ENCODE data around the gene STRIT1. TPM values are rescaled to one million over a fixed set of nuclear protein-coding genes. Genes with fewer than 3 reads are reported as not detected.

Gene STRIT1
- total RNA-seq: not detected in 2 replicates

- intact Hi-C loops (cut with micrococcal nuclease): no loop called here
Measured at GRCh38 chr3:155293516-155293915, at the start of gene STRIT1. Gene STRIT1, minus strand, starts transcription at chr3:155293683.

DNA sequence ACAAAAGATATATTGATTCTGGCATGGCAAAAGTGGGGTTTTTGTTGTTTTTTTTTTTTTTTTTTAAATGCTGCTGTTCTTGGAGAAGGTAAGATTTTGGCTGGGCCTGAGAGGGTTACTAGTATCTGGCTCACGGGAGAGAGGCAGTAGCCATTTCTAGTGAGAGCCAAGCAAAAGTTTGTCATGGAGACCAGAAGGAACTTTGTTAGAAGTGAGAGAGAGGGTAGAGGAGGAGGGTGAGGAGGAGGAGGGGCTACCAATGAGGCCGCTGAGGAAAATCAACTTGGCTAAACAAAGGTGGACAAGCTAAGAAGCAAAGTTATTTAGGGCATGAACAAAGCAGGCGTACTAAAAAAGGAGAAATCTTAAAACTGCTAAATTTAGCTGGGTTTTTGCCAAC lies 48.9 kb upstream of the STRIT1 start:
- intact Hi-C loops (cut with micrococcal nuclease): no loop called here

DNA sequence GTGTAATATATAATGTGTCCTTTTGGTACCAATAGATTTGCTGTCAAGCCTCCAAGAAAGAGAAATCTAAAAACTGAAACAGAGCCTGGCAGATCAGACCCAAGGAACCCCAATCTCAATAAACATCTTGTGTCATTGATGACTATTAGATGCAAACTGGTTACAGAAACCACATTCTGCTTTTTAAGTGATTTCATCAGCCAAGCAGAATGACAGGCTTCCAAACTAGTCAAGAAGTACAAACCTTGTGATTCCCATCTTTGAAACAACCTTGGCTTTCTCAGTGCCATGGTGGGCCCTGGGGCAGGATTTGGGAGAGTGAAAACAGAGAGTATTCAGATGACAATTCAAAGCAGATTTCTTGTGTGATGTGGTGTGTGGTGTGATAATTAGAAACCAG lies 45.6 kb upstream of the STRIT1 start:
- intact Hi-C loops (cut with micrococcal nuclease): no loop called here

- intact Hi-C loops (cut with micrococcal nuclease): no loop called here
Measured at GRCh38 chr3:155335724-155336354, 42.4 kb upstream of the STRIT1 start.

DNA sequence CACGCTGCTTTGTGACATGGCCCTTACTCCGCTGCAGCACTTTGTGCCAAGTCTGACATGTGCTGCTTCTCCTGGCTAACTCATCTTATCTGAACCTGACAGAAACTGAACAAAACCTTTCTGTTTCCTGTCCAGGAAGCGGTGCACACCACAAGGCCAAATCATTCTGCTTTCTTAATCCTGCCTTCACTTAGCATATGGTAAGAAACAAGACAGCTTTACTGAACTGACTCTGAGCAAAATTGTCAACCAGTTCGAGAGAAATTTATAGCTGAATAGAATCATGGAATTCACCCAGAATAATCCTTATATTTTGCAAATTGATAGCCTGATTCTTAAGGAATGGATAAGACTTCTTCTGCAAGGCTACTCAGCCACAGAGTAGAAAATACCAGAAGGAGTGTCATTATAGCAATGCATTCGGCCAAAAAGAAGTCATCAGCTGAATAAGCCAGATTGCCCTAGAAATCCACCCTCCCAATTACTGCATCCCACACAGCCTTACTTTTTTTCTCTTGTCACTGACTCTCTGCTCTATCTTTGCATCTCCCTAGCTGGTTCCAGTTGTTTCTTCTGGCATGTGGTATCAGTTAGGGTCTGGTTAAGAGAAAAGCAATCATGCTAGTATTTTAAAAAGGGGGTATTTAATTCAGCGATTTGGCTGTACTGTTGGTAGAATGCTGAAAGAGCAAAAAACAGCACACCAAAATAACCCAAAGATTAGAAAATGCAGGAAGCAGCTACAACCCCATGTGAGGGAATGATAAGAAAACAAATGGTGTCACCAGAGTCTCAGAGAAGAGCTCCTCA lies 41.6 kb upstream of the STRIT1 start:
- intact Hi-C loops (cut with micrococcal nuclease): no loop called here

DNA sequence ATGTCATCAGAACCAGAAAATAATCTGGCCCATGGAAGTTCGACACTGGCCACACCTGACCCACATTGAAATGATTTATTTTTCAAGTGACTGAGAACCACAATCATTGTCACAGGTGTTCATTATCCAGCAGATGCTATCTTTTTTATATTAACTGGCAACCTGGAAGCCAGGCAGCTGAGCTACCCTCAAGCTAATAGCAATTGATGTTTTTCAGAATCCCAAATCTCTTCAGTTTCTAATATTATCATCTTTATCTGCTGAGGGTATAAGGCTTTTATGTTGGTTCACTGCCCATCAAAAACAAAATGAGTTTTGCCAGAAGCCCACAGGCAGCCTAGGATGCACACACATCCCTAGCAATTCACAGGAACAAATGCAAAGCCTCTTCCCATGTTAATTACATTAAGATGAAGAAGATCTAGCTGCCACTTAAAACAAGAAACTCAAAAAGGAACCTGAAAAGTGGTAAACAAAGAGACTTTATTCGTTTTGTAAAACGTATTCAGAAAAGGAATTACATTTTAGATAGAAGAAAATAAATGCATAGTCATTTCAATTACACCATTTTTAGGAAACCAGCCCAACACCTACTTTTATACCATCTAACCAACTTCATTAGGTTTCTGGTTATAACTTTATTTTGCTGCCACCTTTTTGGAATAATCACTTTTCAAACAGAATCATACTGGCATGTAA lies 40.9 kb upstream of the STRIT1 start:
- intact Hi-C loops (cut with micrococcal nuclease): no loop called here

DNA sequence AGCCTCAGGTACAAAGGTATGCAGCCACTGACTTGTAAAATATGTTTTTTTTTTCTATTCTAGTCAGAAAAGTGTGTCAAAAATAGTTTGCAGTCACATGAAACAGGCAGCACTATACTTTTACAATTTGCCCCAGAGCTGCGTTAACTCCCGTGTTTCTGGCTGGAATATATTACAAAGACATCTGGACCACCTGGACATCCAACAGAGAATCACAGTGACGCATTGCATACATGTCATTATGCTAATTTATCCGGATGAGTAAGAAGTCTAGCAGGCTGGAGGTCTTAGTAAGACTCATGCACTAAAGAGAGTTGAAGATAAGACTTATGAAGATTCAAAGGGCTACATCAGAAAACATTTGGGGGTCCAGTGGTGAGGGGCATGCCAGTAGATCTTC lies 39.2 kb upstream of the STRIT1 start:
- intact Hi-C loops (cut with micrococcal nuclease): no loop called here

DNA sequence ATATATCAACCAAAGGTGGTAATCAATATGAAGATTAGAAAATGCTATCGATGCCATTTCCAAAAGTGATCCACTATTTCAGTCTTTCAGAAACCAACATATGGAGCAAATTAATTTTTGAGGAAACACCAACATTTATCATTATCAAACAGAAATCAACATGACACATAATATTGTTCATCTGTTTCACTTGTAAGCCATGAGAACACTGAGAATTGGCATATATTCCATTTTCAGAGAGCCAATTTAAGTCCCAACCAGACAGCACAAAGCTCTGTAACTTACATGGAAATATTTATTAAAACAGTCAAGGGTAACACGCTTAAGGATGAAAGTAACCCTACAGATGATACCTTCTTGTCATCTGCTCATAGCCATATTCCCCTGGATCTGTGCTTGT lies 37.6 kb upstream of the STRIT1 start:
- intact Hi-C loops (cut with micrococcal nuclease): no loop called here

DNA sequence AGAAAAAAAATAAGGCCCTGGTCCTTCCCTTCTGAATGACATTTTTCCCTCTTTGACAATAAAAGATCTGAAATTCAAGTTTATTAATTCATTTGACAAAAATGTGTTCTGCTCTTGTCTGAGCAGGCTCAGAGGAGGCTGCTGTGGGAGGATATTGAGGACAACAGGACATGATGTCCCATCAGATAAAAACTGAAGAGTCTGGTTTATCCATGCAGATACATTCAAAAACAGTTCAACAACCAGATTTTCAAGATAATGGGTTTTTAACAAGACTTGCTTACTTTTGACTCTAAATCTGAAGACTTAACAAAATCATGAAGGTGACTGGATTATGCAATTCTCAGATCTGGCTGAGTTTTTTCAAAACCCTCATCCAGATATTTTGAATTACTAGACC lies 36.9 kb upstream of the STRIT1 start:
- intact Hi-C loops (cut with micrococcal nuclease): no loop called here

GRCh38 chr3:155329513-155330048 lies 36.1 kb upstream of the STRIT1 start:
- intact Hi-C loops (cut with micrococcal nuclease): loop anchor here (10.0 kb wide), 1 partner anchor 425 kb away; no protein-coding TSS in a partner anchor

DNA sequence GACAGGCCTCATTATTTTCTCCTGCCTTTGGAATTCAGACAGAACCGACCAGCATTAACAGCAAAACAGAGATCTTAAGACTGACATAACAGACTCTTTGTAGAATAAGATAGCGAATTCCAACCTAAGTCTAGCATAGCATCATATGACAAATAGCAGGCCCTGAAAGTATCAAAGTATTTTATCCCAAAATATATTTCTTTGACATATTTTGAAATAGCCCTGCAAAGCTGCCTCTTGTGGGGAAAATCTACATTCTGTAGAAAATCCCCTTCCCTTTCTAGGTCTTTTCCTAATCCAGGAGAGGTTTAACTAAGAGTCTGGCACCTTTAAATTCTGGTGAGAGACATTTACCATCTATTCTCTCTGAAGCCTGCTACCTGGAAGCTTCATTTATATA lies 34.4 kb upstream of the STRIT1 start:
- intact Hi-C loops (cut with micrococcal nuclease): loop anchor here (10.0 kb wide), 1 partner anchor 423 kb away; no protein-coding TSS in a partner anchor

- intact Hi-C loops (cut with micrococcal nuclease): loop anchor here (10.0 kb wide), 1 partner anchor 423 kb away; no protein-coding TSS in a partner anchor
Measured at GRCh38 chr3:155327430-155327829, 33.9 kb upstream of the STRIT1 start.

GRCh38 chr3:155326901-155327300 lies 33.4 kb upstream of the STRIT1 start:
- intact Hi-C loops (cut with micrococcal nuclease): loop anchor here (10.0 kb wide), 1 partner anchor 422 kb away; no protein-coding TSS in a partner anchor

- intact Hi-C loops (cut with micrococcal nuclease): loop anchor here (10.0 kb wide), 1 partner anchor 421 kb away; no protein-coding TSS in a partner anchor
Measured at GRCh38 chr3:155326244-155326643, 32.8 kb upstream of the STRIT1 start.

DNA sequence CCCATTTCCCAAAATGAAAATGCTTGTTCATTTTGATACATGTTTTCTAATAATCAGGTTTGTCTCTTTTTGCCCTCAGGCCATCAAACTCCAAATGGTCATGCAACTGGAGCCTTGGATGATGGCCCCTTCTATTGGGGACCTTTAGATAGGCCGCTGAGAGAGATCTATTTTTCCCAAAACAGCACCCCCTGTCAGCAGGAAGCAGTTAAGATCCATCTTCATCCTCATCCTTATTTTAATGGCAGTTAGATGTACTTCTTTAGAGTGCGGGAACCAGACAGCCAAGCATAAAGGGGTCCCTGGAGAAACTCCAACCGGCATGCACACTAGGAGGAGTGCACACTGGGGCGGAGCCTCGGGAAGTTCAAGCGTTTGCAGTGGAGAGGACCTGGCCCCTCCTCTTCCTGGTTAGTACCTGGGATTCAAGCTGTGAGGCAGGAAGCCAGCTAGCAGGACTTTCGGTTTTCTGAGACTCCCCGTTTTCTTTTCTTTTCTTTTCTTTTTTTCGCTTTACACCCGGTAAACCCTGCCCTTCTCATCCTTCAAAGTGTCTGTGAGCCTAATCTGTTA lies 31.9 kb upstream of the STRIT1 start:
- intact Hi-C loops (cut with micrococcal nuclease): loop anchor here (10.0 kb wide), 1 partner anchor 421 kb away; no protein-coding TSS in a partner anchor

DNA sequence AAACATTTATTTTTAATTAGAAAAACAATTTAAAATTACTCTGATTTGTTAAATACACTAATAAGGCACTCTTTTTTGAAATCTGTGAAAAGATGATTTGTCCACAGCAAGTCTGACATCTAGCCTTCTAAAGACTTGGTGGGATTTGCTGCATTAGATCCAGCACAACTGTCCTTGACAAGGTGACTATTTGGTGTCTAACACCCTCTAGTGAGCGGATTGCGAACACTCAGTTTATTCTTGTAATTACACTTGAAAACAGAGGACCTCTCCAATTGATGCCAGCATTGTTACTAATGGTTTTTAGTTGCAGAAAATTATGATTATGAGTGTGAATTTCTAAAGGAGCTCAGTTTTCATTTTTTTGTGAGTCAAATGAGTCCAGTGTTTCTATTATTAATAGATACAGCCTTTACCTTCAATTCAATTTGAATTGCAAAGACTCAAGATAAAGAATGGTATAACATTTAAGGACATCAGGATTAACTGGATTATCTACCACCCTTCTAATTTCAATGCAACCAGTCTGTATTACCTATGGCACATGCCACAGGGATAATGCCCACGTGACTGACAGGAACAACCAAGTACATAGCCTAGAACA lies 29.7 kb upstream of the STRIT1 start:
- intact Hi-C loops (cut with micrococcal nuclease): loop anchor here (2.0 to 10.0 kb wide), 2 partner anchors 418 to 988 kb away; no protein-coding TSS in a partner anchor

GRCh38 chr3:155321418-155321817 lies 27.9 kb upstream of the STRIT1 start:
- intact Hi-C loops (cut with micrococcal nuclease): loop anchor here (10.0 kb wide), 1 partner anchor 417 kb away; no protein-coding TSS in a partner anchor

DNA sequence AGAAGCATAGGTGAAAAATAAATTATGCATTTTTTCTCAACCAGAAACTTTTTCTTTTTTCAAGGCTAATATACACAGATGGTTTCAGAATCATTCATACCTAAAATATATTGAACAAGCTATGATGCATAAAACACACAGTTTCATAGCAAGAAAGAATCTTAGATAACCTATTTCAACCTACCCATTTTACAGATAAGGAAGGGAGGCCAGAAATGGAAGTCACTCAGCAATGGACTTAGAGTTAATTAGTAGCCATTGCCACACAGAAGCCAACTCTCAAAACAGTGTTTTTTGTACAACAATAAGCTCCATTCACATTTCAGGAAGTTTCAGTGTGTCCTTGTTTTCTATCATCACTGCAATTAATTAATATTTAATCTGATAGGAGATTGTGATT lies 27.5 kb upstream of the STRIT1 start:
- intact Hi-C loops (cut with micrococcal nuclease): loop anchor here (10.0 kb wide), 1 partner anchor 416 kb away; no protein-coding TSS in a partner anchor

DNA sequence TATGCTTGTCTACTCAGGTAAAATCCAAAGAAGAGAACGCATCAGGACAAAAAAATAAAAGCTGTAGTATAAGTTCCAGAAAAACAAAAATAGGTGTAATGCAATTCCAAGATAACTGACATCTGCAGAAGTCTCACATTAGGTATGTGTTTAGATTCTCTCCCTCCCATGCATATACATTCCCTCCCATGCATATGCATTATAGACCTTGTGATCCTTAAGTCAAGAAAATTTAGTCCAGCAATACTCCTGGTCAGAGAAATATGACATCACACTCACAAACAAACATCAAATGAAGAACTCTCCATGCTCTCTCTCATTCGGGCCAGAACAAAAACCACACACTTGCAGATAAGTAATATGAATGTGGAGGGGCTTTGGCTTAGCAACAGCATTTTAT lies 25.3 kb upstream of the STRIT1 start:
- intact Hi-C loops (cut with micrococcal nuclease): no loop called here

GRCh38 chr3:155317211-155317610 lies 23.7 kb upstream of the STRIT1 start:
- intact Hi-C loops (cut with micrococcal nuclease): no loop called here

GRCh38 chr3:155316426-155316825 lies 22.9 kb upstream of the STRIT1 start:
- intact Hi-C loops (cut with micrococcal nuclease): no loop called here

Measured in T-helper 2 cell treated with Interferon-gamma antibody and Interleukin-4, amounts not matched to agents 100 ng/mL and 5 ng/mL, for 36 hours (primary cell).